Bone marrow (tissue), 2 donors: Measurements from ENCODE around the gene GPR55.

Source experiments
- DNase-seq, 2 donors: peaks; one replicate each; lab custom pipeline; 2025; lab: John Stamatoyannopoulos, UW

The GPR55 gene

GRCh38 chr2:230900336-230900995 is 24.6 kb downstream of the GPR55 start:
- DNase-seq: no peak

GRCh38 chr2:230899786-230900185 is 25.3 kb downstream of the GPR55 start:
- DNase-seq: no peak

- no peak for DNase-seq
Observed at GRCh38 chr2:230899287-230899686, 25.8 kb downstream of the GPR55 start.

GRCh38 chr2:230898713-230899091 is 26.3 kb downstream of the GPR55 start:
- DNase-seq: no peak

- no peak for DNase-seq
Observed at GRCh38 chr2:230898016-230898712, 26.9 kb downstream of the GPR55 start.

- DNase-seq: no peak
Observed at GRCh38 chr2:230896346-230897115, 28.5 kb downstream of the GPR55 start.

GRCh38 chr2:230895536-230896345 is 29.3 kb downstream of the GPR55 start:
- DNase-seq: no peak

GRCh38 chr2:230893841-230894781 is 30.9 kb downstream of the GPR55 start:
- DNase-seq: peak in 1 of 2 donors; percentile 61

- no peak for DNase-seq
Observed at GRCh38 chr2:230893338-230893737, 31.7 kb downstream of the GPR55 start.

GRCh38 chr2:230891509-230891908 is 33.5 kb downstream of the GPR55 start:
- no peak for DNase-seq

- no peak for DNase-seq
Observed at GRCh38 chr2:230891064-230891463, 34.0 kb downstream of the GPR55 start.

GRCh38 chr2:230890646-230891045 is 34.4 kb downstream of the GPR55 start:
- DNase-seq: no peak

GRCh38 chr2:230889911-230890601 is 35.0 kb downstream of the GPR55 start:
- no peak for DNase-seq

GRCh38 chr2:230888824-230889400 is 36.1 kb downstream of the GPR55 start:
- no peak for DNase-seq

GRCh38 chr2:230887342-230887741 is 37.7 kb downstream of the GPR55 start:
- DNase-seq: no peak

GRCh38 chr2:230886671-230887071 is 38.4 kb downstream of the GPR55 start:
- no peak for DNase-seq

- no peak for DNase-seq
Observed at GRCh38 chr2:230886206-230886605, 38.8 kb downstream of the GPR55 start.

- no peak for DNase-seq
Observed at GRCh38 chr2:230885463-230886130, 39.4 kb downstream of the GPR55 start.

- no peak for DNase-seq
Observed at GRCh38 chr2:230881840-230882239, 43.2 kb downstream of the GPR55 start.
